ENCODE measurements around the gene RABGGTA. TPM values are rescaled to one million over a fixed set of nuclear protein-coding genes. Genes with fewer than 3 reads are reported as not detected.
A peak's percentile ranks its signal among the peaks of the same experiment; 100 is the strongest.

The RABGGTA gene
- total RNA-seq, 4 donors from 2014 or later, result 20.9 to 32.8 (median 28.0) TPM

DNA sequence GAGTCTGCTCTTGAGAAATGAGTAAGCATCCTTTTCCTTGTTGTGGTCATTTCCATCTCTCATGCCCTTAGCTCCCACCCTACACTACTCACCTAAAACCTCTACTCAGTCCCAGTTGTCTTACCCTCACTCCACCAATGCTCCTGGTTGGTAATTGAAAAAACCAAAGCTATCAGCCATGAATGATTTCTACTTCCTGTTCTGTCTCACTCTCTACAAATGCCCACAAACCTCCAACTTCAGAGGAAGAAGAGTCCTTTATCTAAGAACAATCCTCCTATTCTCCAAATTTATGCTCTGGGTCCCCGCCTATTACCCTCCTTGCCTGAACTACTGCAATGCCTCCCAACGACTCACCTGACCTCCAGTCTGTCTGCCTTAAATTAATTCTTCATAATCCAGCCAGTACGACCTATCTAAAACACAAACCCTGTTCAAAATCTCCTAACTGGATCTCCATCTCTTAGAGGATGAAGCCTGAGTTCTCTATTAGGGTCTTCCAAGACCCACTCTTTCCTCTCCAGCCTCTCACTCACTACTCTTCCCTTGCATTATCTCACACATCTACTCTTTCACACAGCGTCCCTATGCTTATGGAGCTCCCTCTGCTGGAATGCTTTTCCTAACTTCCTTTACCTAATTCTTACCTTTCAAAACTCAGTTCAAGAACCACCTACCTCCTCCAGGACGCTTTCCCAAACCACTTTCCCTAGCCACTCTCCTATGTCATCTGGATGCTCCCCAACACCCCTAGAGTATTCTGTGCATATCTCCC, 26.0 kb upstream of the RABGGTA start:
- no peaks in the 10 kb centered on the region for H3K27me3 ChIP-seq
- no peak for TF ChIP-seq POLR2A (IDR thresholded peaks at IDR 0.05)
- TF ChIP-seq, protein P1, sequence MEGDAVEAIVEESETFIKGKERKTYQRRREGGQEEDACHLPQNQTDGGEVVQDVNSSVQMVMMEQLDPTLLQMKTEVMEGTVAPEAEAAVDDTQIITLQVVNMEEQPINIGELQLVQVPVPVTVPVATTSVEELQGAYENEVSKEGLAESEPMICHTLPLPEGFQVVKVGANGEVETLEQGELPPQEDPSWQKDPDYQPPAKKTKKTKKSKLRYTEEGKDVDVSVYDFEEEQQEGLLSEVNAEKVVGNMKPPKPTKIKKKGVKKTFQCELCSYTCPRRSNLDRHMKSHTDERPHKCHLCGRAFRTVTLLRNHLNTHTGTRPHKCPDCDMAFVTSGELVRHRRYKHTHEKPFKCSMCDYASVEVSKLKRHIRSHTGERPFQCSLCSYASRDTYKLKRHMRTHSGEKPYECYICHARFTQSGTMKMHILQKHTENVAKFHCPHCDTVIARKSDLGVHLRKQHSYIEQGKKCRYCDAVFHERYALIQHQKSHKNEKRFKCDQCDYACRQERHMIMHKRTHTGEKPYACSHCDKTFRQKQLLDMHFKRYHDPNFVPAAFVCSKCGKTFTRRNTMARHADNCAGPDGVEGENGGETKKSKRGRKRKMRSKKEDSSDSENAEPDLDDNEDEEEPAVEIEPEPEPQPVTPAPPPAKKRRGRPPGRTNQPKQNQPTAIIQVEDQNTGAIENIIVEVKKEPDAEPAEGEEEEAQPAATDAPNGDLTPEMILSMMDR (IDR thresholded peaks at IDR 0.05 in 4 of 5, conservative IDR thresholded peaks at IDR 0.05 in 1 of 5), result no peak
- no peak overlapping the region for H3K4me3 ChIP-seq
- no peaks in the 10 kb centered on the region for H3K9me3 ChIP-seq
- intact Hi-C loops (cut with DNase I; ENCODE audit: low total_unique reads), result loop anchor here (10.0 kb wide), 1 partner anchor 133 kb away; the partner anchor contains the start of gene IRF9
- peaks cover 0 to 18% of the 10 kb centered on the region in 2 donors for H3K36me3 ChIP-seq
- peaks cover 13 to 20% of the 10 kb centered on the region in 2 donors for H3K4me1 ChIP-seq
- in situ Hi-C loops (cut with MboI; ENCODE audit: low sequenced_read_pairs in 4 of 4), result loop anchor here in 3 of 4 donors (5.0 to 10.0 kb wide), 2 partner anchors 53 to 55 kb away; partner anchors contain the start of gene TINF2 (in 3 of the 3)
- DNase-seq, result no peak
- H3K27ac ChIP-seq, result no peak overlapping the region
- no peak for ATAC-seq

DNA sequence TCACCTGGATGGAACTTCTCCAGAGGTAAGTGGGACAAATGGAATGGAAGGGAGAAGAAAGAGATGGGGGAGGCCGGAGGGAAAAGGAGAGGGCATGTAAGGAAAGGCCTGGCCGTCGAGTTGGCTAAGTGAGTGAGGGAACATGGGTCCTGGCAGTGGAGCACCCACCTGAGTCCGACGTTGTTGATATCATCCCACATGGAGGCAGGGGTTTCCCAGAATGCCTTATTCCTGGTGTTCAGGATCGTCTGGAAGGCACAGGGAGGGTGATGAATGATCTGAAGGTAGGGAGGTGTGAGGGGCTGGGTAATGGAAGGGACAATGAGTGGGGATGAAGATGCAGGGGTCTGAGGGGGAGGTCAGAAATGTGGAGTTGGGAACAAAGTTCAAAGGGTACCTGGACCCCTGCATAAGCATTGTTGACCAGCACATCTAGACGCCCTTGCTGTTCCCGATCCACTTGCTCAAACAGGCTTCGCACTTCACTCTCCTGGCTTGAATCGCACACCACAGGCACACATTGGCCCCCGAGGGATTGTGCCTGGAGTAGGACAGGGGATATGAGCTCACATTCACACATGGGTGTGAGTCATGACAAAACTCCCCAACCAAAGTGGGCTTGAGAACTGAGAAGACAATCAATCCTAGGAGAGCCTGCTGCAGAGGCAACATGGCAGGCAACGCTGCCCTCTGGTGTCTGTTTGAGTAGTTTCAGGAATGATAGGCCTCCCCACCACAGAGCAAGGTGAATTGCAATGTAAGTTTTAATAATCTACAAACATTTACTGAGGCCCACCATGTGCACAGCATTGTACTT, 25.2 kb upstream of the RABGGTA start:
- DNase-seq (peak in 1 of 2 donors; percentile 37), ATAC-seq (peak; percentile 32 to 39)
- peaks cover 13 to 20% of the 10 kb centered on the region in 2 donors for H3K4me1 ChIP-seq
- intact Hi-C loops (cut with DNase I; ENCODE audit: low total_unique reads), result loop anchor here (10.0 kb wide), 1 partner anchor 132 kb away; the partner anchor contains the start of gene IRF9
- no peak overlapping the region for H3K4me3 ChIP-seq
- H3K27me3 ChIP-seq, result no peaks in the 10 kb centered on the region
- H3K9me3 ChIP-seq, result no peaks in the 10 kb centered on the region
- in situ Hi-C loops (cut with MboI; ENCODE audit: low sequenced_read_pairs in 4 of 4), result loop anchor here in 3 of 4 donors (5.0 to 10.0 kb wide), 2 partner anchors 52 to 54 kb away; partner anchors contain the start of gene TINF2 (in 3 of the 3)
- H3K36me3 ChIP-seq, result peaks cover 0 to 17% of the 10 kb centered on the region in 2 donors
- no peak overlapping the region for H3K27ac ChIP-seq
- TF ChIP-seq, protein P1 (IDR thresholded peaks at IDR 0.05 in 4 of 5, conservative IDR thresholded peaks at IDR 0.05 in 1 of 5), result peak; percentile 28 to 67 (median 53)
- TF ChIP-seq POLR2A (IDR thresholded peaks at IDR 0.05), result no peak

DNA sequence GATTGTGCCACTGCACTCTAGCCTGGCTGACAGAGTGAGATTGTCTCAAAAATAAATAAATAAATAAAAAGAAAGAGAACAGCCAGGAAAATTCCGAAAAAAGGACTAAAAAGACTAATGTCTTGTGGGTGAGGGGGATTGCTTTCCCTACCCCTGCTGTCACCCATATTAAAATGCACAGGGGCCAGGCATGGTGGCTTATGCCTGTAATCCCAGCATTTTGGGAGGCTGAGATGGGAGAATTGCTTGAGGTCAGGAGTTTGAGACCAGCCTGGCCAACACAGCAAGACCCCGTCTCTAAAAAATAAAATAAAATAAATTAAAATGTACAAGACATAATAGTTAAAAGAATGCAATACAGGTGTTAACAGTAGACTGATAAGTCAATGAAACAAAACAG, 22.1 kb upstream of the RABGGTA start:
- ATAC-seq (no peak), DNase-seq (no peak)
- Histone ChIP-seq H3K4me3 (no peak overlapping the region), H3K27me3 (no peaks in the 10 kb centered on the region), H3K9me3 (no peaks in the 10 kb centered on the region), H3K36me3 (peaks cover 0 to 31% of the 10 kb centered on the region in 2 donors), H3K27ac (no peak overlapping the region), H3K4me1 (no peaks in the 10 kb centered on the region)
- no peak for TF ChIP-seq POLR2A (IDR thresholded peaks at IDR 0.05)
- TF ChIP-seq, protein P1 (IDR thresholded peaks at IDR 0.05 in 4 of 5, conservative IDR thresholded peaks at IDR 0.05 in 1 of 5), result no peak
- in situ Hi-C loops (cut with MboI; ENCODE audit: low sequenced_read_pairs in 4 of 4), result loop anchor here in 1 of 4 donors (10.0 kb wide), 1 partner anchor 49 kb away; the partner anchor contains the start of gene TINF2
- intact Hi-C loops (cut with DNase I; ENCODE audit: low total_unique reads), result loop anchor here (10.0 kb wide), 1 partner anchor 129 kb away; the partner anchor contains the start of gene IRF9

DNA sequence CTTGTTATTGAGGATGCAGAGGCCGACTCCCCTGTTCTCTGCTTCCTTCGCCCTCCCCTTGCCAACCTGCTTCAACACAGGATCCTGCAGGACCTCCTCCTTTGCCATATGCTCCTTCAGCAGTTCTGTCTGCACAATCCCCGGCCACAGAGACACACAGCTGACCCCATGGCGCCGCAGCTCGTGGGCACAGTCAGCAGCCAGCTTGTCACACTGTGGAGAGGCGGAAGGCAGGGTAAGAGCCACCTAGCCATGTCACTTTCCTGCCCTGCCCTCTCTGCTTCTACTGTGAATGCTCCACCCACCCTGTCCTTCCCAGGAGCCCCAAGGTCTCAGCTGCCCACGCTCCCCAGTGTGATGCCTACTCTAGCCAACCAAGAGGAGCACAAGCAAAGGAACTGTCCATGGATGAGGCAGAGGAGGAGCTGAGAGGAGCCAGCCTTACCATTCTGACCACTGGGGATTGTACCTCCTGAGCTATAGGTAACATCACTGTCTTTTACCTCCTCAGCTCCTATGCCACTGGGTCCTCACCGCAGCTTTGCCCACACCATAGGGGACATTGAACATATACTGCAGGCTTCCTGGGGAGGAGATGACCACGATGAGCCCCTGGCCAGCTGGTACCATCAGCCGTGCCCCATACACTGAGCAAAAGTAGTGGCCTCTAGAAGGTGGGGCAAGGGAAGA, 20.9 kb upstream of the RABGGTA start:
- TF ChIP-seq POLR2A (IDR thresholded peaks at IDR 0.05), result no peak
- TF ChIP-seq, protein P1 (IDR thresholded peaks at IDR 0.05 in 4 of 5, conservative IDR thresholded peaks at IDR 0.05 in 1 of 5), result no peak
- Histone ChIP-seq H3K27me3 (no peaks in the 10 kb centered on the region), H3K36me3 (peaks cover 0 to 31% of the 10 kb centered on the region in 2 donors), H3K9me3 (no peaks in the 10 kb centered on the region), H3K27ac (no peak overlapping the region), H3K4me1 (no peaks in the 10 kb centered on the region), H3K4me3 (no peak overlapping the region)
- in situ Hi-C loops (cut with MboI; ENCODE audit: low sequenced_read_pairs in 4 of 4), result loop anchor here in 1 of 4 donors (10.0 kb wide), 1 partner anchor 47 kb away; the partner anchor contains the start of gene TINF2
- intact Hi-C loops (cut with DNase I; ENCODE audit: low total_unique reads), result loop anchor here (10.0 kb wide), 1 partner anchor 127 kb away; the partner anchor contains the start of gene IRF9
- ATAC-seq (no peak), DNase-seq (no peak)

All from gastrocnemius medialis (tissue), 4 donors.